Fibroblast of skin of back (primary cell): ENCODE measurements around the gene KATNBL1.

Experiments
- DNase-seq: peaks from one replicate; pipeline ENCODE4 v3.0.0-alpha.2; 2013

The KATNBL1 gene

DNA sequence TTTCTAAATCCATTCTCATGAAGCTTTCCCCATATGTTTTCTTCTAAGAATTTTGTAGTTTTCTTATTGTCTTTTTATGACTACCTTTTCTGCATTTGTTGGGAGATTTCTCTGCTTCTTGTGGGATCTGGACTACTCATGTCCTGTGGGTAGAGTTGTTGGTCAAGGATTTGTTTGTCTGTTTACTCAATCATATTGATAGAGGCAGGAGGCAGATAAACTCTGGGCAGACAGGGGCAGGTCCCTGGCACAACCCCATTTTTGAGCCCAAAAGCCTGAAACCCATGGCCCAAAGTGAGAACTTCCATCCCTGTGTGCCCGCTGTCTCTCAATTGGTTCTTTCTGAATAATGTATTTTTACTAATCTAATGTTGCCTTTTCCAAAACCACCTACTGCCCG lies 95.7 kb downstream of the KATNBL1 start:
- DNase-seq: no peak

DNA sequence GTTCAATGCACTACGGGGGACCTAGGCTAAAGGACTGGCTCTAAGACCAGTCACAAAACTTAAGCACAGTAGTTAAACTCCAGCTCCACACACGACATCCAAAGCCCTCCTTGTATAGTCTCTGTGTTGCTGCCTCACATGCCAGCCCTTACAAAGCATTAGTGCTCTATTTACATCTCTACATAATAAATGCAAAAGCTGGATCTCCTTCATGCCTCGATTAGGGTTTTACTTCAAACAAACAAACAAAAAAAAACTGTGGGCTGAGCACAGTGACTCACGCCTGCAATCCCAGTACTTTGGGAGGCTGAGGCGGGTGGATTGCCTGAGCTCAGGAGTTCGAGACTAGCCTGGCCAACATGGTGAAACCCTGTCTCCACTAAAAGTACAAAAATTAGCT lies 98.4 kb downstream of the KATNBL1 start:
- no peak for DNase-seq

DNA sequence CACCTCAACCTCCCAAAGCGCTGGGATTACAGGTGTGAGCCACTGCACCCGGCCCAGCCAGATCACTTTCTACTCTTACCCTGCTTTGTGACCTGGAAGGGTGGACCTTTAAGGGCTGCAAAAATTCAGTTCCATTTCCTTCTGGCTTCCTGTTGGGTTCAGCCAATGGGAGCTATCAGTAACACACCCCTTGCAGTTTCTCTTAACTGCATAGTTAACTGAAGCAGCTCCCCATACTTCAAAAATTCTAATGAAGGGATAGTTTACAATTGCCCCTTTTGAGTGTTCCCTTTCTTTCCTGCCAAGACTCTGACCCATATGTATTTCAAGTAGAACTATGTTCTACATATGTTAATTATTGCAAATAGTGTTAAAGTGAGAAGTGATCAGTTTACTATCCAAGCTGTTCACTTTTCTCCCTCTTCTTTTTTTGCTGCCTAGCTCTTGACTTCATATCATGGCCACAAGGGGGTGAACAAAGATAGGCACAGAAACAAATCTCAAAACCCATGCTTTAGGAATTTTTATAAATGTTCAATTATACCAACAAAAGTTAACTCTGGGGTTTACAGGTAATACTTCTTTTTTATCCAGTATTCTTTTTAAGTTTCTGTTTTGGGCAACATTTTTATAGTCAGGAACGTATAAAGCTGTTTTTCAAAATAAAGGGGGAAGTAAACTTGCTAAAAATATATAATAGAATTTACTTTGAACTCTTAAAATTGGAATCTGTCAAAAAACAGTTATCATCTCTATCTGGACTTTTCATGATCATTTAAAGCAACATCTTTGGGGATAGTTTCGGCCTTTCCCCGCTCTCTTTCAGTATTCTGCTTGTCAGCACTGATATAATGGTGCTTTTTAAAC lies 99.9 kb downstream of the KATNBL1 start:
- peak; percentile 42 for DNase-seq

- no peak for DNase-seq
Observed at GRCh38 chr15:34107315-34107714, 102.6 kb downstream of the KATNBL1 start.

DNA sequence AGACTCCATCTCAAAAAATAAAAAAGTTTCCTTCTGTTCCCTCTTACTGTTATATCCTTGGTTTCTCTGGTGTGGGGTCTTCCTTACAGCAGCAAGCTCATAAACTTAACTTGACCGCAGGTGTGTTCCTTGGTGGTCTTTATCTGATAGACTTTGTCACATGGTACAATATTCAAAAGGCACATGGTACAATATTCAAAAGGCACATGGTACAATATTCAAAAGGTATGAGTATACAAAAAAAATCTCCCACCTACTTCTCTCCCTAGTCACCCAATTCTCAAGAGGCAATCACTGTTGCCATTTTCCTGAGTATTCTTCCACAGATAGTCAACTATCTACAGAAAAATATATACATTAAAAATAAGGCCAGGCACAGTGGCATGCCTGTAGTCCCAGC lies 103.5 kb downstream of the KATNBL1 start:
- DNase-seq: no peak

- no peak for DNase-seq
Observed at GRCh38 chr15:34102175-34102925, 107.5 kb downstream of the KATNBL1 start.

GRCh38 chr15:34101366-34102174 lies 108.3 kb downstream of the KATNBL1 start, which contains the start of the genes EMC7 and PGBD4:
Gene EMC7 (minus strand): TSS chr15:34101862. CDS start chr15:34101839, 23 bp downstream.
Gene PGBD4 (plus strand): TSS chr15:34102083. CDS start chr15:34102532, 449 bp downstream.
- DNase-seq: peak; percentile 100

DNA sequence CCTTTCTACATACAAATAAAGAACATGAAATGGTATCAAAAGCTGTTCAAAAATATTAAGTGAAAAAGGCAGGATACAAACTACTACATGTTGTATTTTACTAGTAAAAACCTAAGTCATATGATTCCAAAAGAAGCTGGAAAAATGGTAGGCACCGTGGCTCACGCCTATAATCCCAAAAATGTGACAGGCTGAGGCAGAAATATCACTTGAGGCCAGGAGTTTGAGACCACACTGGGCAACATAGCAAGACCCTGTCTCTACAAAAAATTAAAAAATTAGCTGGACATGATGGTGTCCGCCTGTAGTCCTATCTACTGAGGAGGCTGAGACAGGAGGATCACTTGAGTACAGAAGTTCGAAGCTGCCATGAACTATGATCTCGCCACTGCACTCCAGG lies 110.0 kb downstream of the KATNBL1 start:
- DNase-seq: no peak
